PFSK-1 (cell line): ENCODE data around the gene SNX24.

Experiments used
- POLR2AphosphoS5 ChIP-seq: IDR thresholded peaks from 2 replicates; pipeline ENCODE4 v1.6.1; 2012; ENCODE audit warnings: low read depth, mild to moderate bottlenecking, control low read depth, low read length, moderate library complexity
- REST ChIP-seq, 2 experiments: IDR thresholded peaks; 2 replicates each; pipeline versions ENCODE4 v1.6.1 to v1.8.0; 2011 to 2012; ENCODE audit warnings: low read depth in 2 of 2, low read length in 2 of 2, control low read depth in 1 of 2, inconsistent platforms in 1 of 2, mild to moderate bottlenecking in 1 of 2, moderate library complexity in 1 of 2; ENCODE audit not compliant: insufficient read depth in 1 of 2

GRCh38 chr5:122874179-122874875, 28.9 kb downstream of the SNX24 start:
- TF ChIP-seq REST (IDR thresholded peaks at IDR 0.05; ENCODE audit: insufficient read depth in 1 of 2, low read depth in 2 of 2, low read length in 2 of 2) = no peak
- TF ChIP-seq POLR2AphosphoS5 = no peak
